Activated naive CD4-positive, alpha-beta T cell treated with anti-CD3 and anti-CD28 coated beads, Interleukin-2, amount 10 ng/mL, durations not matched to agents 7 days and 5 days (primary cell): ENCODE results near the gene IQSEC1.
A peak's percentile ranks its signal among the peaks of the same experiment; 100 is the strongest.

Experiments
- CTCF ChIA-PET: fragments of 350-600 bp; sonication (Branson Sonifier 250); formaldehyde crosslinking; loops from one replicate; lab custom pipeline; 2021; ENCODE audit warnings: antibody characterized with exemption; lab: Charles Lee
- DNase-seq: peaks from one replicate; pipeline ENCODE4 v3.0.0-alpha.2; 2020
- H3K27ac Mint-ChIP-seq: one replicate; pipeline ENCODE4 v1.8.0; 2021; ENCODE audit warnings: mild to moderate bottlenecking, moderate library complexity, mixed read lengths
- H3K27me3 Mint-ChIP-seq: one replicate; pipeline ENCODE4 v1.8.0; 2021; ENCODE audit warnings: mild to moderate bottlenecking, mixed read lengths
- H3K36me3 Mint-ChIP-seq: one replicate; pipeline ENCODE4 v1.8.0; 2021; ENCODE audit warnings: mixed read lengths
- H3K4me1 Mint-ChIP-seq: one replicate; pipeline ENCODE4 v1.8.0; 2021; ENCODE audit warnings: mixed read lengths
- H3K4me3 Mint-ChIP-seq: one replicate; pipeline ENCODE4 v1.8.0; 2021; ENCODE audit warnings: mild to moderate bottlenecking, moderate library complexity, mixed read lengths
- H3K9me3 Mint-ChIP-seq: one replicate; pipeline ENCODE4 v1.8.0; 2021; ENCODE audit warnings: mixed read lengths

The IQSEC1 gene

GRCh38 chr3:12900885-12901411 lies 172.3 kb downstream of the IQSEC1 start:
- CTCF ChIA-PET, result interaction anchor here (1.3 kb wide), 1 partner anchor 94 kb away, joined by 3 read pairs; no protein-coding TSS in a partner anchor
- Mint-ChIP-seq H3K4me1 (no peaks in the 10 kb centered on the region), H3K4me3 (no peak overlapping the region), H3K9me3 (no peaks in the 10 kb centered on the region), H3K27ac (no peak overlapping the region), H3K27me3 (no peaks in the 10 kb centered on the region), H3K36me3 (peaks cover 31% of the 10 kb centered on the region)
- DNase-seq, result no peak

- DNase-seq, result no peak
- Mint-ChIP-seq H3K4me3 (no peak overlapping the region), H3K9me3 (no peaks in the 10 kb centered on the region), H3K27me3 (no peaks in the 10 kb centered on the region), H3K4me1 (no peaks in the 10 kb centered on the region), H3K27ac (no peak overlapping the region), H3K36me3 (peaks cover 29% of the 10 kb centered on the region)
- CTCF ChIA-PET, result no interaction called here
Observed at GRCh38 chr3:12898965-12899755, 174.1 kb downstream of the IQSEC1 start.

GRCh38 chr3:12898290-12898964 lies 174.8 kb downstream of the IQSEC1 start:
- no peak for DNase-seq
- CTCF ChIA-PET, result interaction anchor here (0.9 to 1.2 kb wide), 2 partner anchors 12 to 22 kb away, joined by 3 read pairs; no protein-coding TSS in a partner anchor
- H3K27me3 Mint-ChIP-seq, result no peaks in the 10 kb centered on the region
- no peaks in the 10 kb centered on the region for H3K4me1 Mint-ChIP-seq
- peak overlapping the region; percentile 37 for H3K27ac Mint-ChIP-seq
- H3K9me3 Mint-ChIP-seq, result no peaks in the 10 kb centered on the region
- H3K4me3 Mint-ChIP-seq, result no peak overlapping the region
- peaks cover 29% of the 10 kb centered on the region for H3K36me3 Mint-ChIP-seq

- Mint-ChIP-seq H3K9me3 (no peaks in the 10 kb centered on the region), H3K36me3 (peaks cover 29% of the 10 kb centered on the region), H3K4me3 (no peak overlapping the region), H3K27me3 (no peaks in the 10 kb centered on the region), H3K4me1 (no peaks in the 10 kb centered on the region), H3K27ac (peak overlapping the region; percentile 24)
- CTCF ChIA-PET, result interaction anchor here (0.9 to 1.2 kb wide), 2 partner anchors 11 to 21 kb away, joined by 3 read pairs; no protein-coding TSS in a partner anchor
- no peak for DNase-seq
Observed at GRCh38 chr3:12897381-12898289, 175.6 kb downstream of the IQSEC1 start.

- peak overlapping the region; percentile 49 for H3K27ac Mint-ChIP-seq
- DNase-seq, result no peak
- CTCF ChIA-PET, result interaction anchor here (0.8 to 1.9 kb wide), 3 partner anchors 87 to 99 kb away, joined by 3 to 6 read pairs (median 3); no protein-coding TSS in a partner anchor
- H3K9me3 Mint-ChIP-seq, result no peaks in the 10 kb centered on the region
- H3K27me3 Mint-ChIP-seq, result peaks cover 6% of the 10 kb centered on the region
- no peak overlapping the region for H3K4me3 Mint-ChIP-seq
- peaks cover 21% of the 10 kb centered on the region for H3K36me3 Mint-ChIP-seq
- H3K4me1 Mint-ChIP-seq, result peaks cover 3% of the 10 kb centered on the region
Observed at GRCh38 chr3:12896063-12896985, 176.9 kb downstream of the IQSEC1 start.

GRCh38 chr3:12895391-12896062 lies 177.7 kb downstream of the IQSEC1 start:
- CTCF ChIA-PET, result interaction anchor here (0.8 to 1.9 kb wide), 4 partner anchors 88 to 108 kb away, joined by 3 to 6 read pairs (median 3); no protein-coding TSS in a partner anchor
- Mint-ChIP-seq H3K36me3 (peaks cover 18% of the 10 kb centered on the region), H3K27ac (no peak overlapping the region), H3K4me1 (peaks cover 3% of the 10 kb centered on the region), H3K9me3 (no peaks in the 10 kb centered on the region), H3K27me3 (peaks cover 14% of the 10 kb centered on the region), H3K4me3 (no peak overlapping the region)
- no peak for DNase-seq

GRCh38 chr3:12894629-12895028 lies 178.6 kb downstream of the IQSEC1 start:
- no peak overlapping the region for H3K27ac Mint-ChIP-seq
- peaks cover 14% of the 10 kb centered on the region for H3K36me3 Mint-ChIP-seq
- peaks cover 22% of the 10 kb centered on the region for H3K27me3 Mint-ChIP-seq
- CTCF ChIA-PET, result interaction anchor here (0.9 to 1.9 kb wide), 2 partner anchors 90 to 107 kb away, joined by 3 to 6 read pairs; no protein-coding TSS in a partner anchor
- H3K4me3 Mint-ChIP-seq, result no peak overlapping the region
- H3K4me1 Mint-ChIP-seq, result peaks cover 3% of the 10 kb centered on the region
- DNase-seq, result no peak
- H3K9me3 Mint-ChIP-seq, result no peaks in the 10 kb centered on the region

- H3K4me1 Mint-ChIP-seq, result peaks cover 3% of the 10 kb centered on the region
- CTCF ChIA-PET, result interaction anchor here (1.3 to 7.4 kb wide), 2 partner anchors 25 to 52 kb away, joined by 3 to 70 read pairs; partner anchors contain the start of gene RPL32
- DNase-seq, result no peak
- no peaks in the 10 kb centered on the region for H3K9me3 Mint-ChIP-seq
- H3K27me3 Mint-ChIP-seq, result peaks cover 30% of the 10 kb centered on the region
- H3K36me3 Mint-ChIP-seq, result peaks cover 9% of the 10 kb centered on the region
- no peak overlapping the region for H3K27ac Mint-ChIP-seq
- no peak overlapping the region for H3K4me3 Mint-ChIP-seq
Observed at GRCh38 chr3:12893852-12894251, 179.4 kb downstream of the IQSEC1 start.

- CTCF ChIA-PET, result interaction anchor here (0.6 to 7.4 kb wide), 4 partner anchors 25 to 90 kb away, joined by 3 to 70 read pairs (median 10); partner anchors contain the start of gene RPL32
- DNase-seq, result no peak
- Mint-ChIP-seq H3K27me3 (peaks cover 36% of the 10 kb centered on the region), H3K36me3 (peaks cover 6% of the 10 kb centered on the region), H3K4me1 (peaks cover 3% of the 10 kb centered on the region), H3K9me3 (no peaks in the 10 kb centered on the region), H3K4me3 (no peak overlapping the region), H3K27ac (no peak overlapping the region)
Observed at GRCh38 chr3:12893247-12893646, 180.0 kb downstream of the IQSEC1 start.

- H3K9me3 Mint-ChIP-seq, result no peaks in the 10 kb centered on the region
- H3K27ac Mint-ChIP-seq, result no peak overlapping the region
- H3K36me3 Mint-ChIP-seq, result peaks cover 6% of the 10 kb centered on the region
- H3K4me1 Mint-ChIP-seq, result peaks cover 3% of the 10 kb centered on the region
- H3K4me3 Mint-ChIP-seq, result no peak overlapping the region
- CTCF ChIA-PET, result interaction anchor here (0.9 to 7.4 kb wide), 9 partner anchors 15 to 98 kb away, joined by 3 to 70 read pairs (median 6); partner anchors contain the start of gene RPL32
- H3K27me3 Mint-ChIP-seq, result peaks cover 40% of the 10 kb centered on the region
- no peak for DNase-seq
Observed at GRCh38 chr3:12892840-12893189, 180.4 kb downstream of the IQSEC1 start.

GRCh38 chr3:12891985-12892839 lies 181.0 kb downstream of the IQSEC1 start:
- H3K27ac Mint-ChIP-seq, result no peak overlapping the region

More at GRCh38 chr3:12891985-12892839, 181.0 kb downstream of the IQSEC1 start:
- CTCF ChIA-PET, result interaction anchor here (0.6 to 7.4 kb wide), 22 partner anchors 9 to 346 kb away, joined by 3 to 70 read pairs (median 4); partner anchors contain the start of gene RPL32
- peak; percentile 58 for DNase-seq
- Mint-ChIP-seq H3K9me3 (no peaks in the 10 kb centered on the region), H3K36me3 (peaks cover 4% of the 10 kb centered on the region), H3K27me3 (peaks cover 46% of the 10 kb centered on the region), H3K4me3 (no peak overlapping the region), H3K4me1 (peaks cover 5% of the 10 kb centered on the region)
